Loucy (cell line): ENCODE measurements around the gene TIMP1.

Source experiments
- H2AFZ ChIP-seq: fragments of 200-600 bp; sonication (generic); 2 replicates; pipeline ENCODE4 v1.6.0; 2016; ENCODE audit warnings: antibody characterized with exemption, mild to moderate bottlenecking, low read length, moderate library complexity
- H3F3A ChIP-seq: fragments of 200-600 bp; 2 replicates; pipeline ENCODE4 v1.6.0; 2016; ENCODE audit warnings: antibody characterized with exemption, low read depth, mild to moderate bottlenecking
- H3K27me3 ChIP-seq: fragments of 200-600 bp; sonication (generic); 2 replicates; pipeline ENCODE4 v1.6.1; 2014; ENCODE audit warnings: low read length, mild to moderate bottlenecking; ENCODE audit not compliant: insufficient read depth, poor library complexity, severe bottlenecking
- H3K36me3 ChIP-seq: fragments of 200-600 bp; sonication (generic); 2 replicates; pipeline ENCODE4 v1.6.1; 2016; ENCODE audit warnings: low read length; ENCODE audit not compliant: insufficient read depth
- H3K4me1 ChIP-seq: fragments of 200-600 bp; sonication (generic); 2 replicates; pipeline ENCODE4 v1.5.1; 2014; ENCODE audit warnings: low read length, mild to moderate bottlenecking; ENCODE audit not compliant: insufficient read depth, poor library complexity, severe bottlenecking
- H3K4me2 ChIP-seq: fragments of 200-600 bp; sonication (generic); 2 replicates; pipeline ENCODE4 v1.6.0; 2014; ENCODE audit warnings: antibody characterized with exemption, low read length, low read depth, mild to moderate bottlenecking; ENCODE audit not compliant: poor library complexity, severe bottlenecking
- H3K4me3 ChIP-seq: fragments of 200-600 bp; sonication (generic); 2 replicates; pipeline ENCODE4 v1.5.1; 2014; ENCODE audit warnings: low read length, mild to moderate bottlenecking, mixed read lengths; ENCODE audit not compliant: poor library complexity, severe bottlenecking
- H3K79me2 ChIP-seq: fragments of 200-600 bp; sonication (generic); 2 replicates; pipeline ENCODE4 v1.6.1; 2014; ENCODE audit warnings: low read length; ENCODE audit not compliant: insufficient read depth
- H3K9ac ChIP-seq: fragments of 200-600 bp; sonication (generic); 2 replicates; pipeline ENCODE4 v1.6.0; 2014; ENCODE audit warnings: mild to moderate bottlenecking, low read depth, low read length, moderate library complexity; ENCODE audit not compliant: poor library complexity, severe bottlenecking
- H3K9me2 ChIP-seq: fragments of 200-600 bp; sonication (generic); replicated peaks from 2 replicates; pipeline ENCODE4 v1.6.1; 2016; ENCODE audit warnings: low read depth, low read length, mixed read lengths
- H3K9me3 ChIP-seq: fragments of 200-600 bp; sonication (generic); 2 replicates; pipeline ENCODE4 v1.6.1; 2014; ENCODE audit warnings: mild to moderate bottlenecking, antibody characterized with exemption, low read length, low read depth; ENCODE audit not compliant: insufficient read depth
- H4K20me1 ChIP-seq: fragments of 200-600 bp; sonication (generic); 2 replicates; pipeline ENCODE4 v1.6.0; 2014; ENCODE audit warnings: antibody characterized with exemption, low read length, mild to moderate bottlenecking; ENCODE audit not compliant: insufficient read depth, poor library complexity, severe bottlenecking
- CTCF ChIP-seq: fragments of 200-600 bp; sonication (generic); conservative IDR thresholded peaks from 2 replicates; pipeline ENCODE4 v1.5.1; 2014; ENCODE audit warnings: mild to moderate bottlenecking, antibody characterized with exemption, low read length
- EZH2phosphoT487 ChIP-seq: fragments of 200-600 bp; IDR thresholded peaks from 2 replicates; pipeline ENCODE4 v1.6.1; 2018; ENCODE audit warnings: antibody characterized with exemption, mild to moderate bottlenecking, moderate library complexity, borderline replicate concordance

TIMP1 gene

GRCh38 chrX:47610511-47610910 is 28.3 kb downstream of the TIMP1 start:
- Histone ChIP-seq H4K20me1 (no peaks in the 10 kb centered on the region), H3K4me2 (no peak overlapping the region), H3K4me3 (no peak overlapping the region), H3K4me1 (no peaks in the 10 kb centered on the region), H3K9me2 (no peaks in the 10 kb centered on the region), H3K9ac (no peak overlapping the region), H3K27me3 (no peaks in the 10 kb centered on the region), H3K9me3 (no peaks in the 10 kb centered on the region), H2AFZ (no peak overlapping the region), H3K79me2 (no peaks in the 10 kb centered on the region), H3F3A (no peaks in the 10 kb centered on the region), H3K36me3 (no peaks in the 10 kb centered on the region)
- no peak for TF ChIP-seq EZH2phosphoT487
- no peak for TF ChIP-seq CTCF

GRCh38 chrX:47611489-47611888 is 29.3 kb downstream of the TIMP1 start:
- TF ChIP-seq CTCF (no peak), EZH2phosphoT487 (no peak)
- no peaks in the 10 kb centered on the region for H3K27me3 ChIP-seq
- H3K36me3 ChIP-seq = no peaks in the 10 kb centered on the region
- no peaks in the 10 kb centered on the region for H3K9me3 ChIP-seq
- no peaks in the 10 kb centered on the region for H4K20me1 ChIP-seq
- H3K4me3 ChIP-seq = no peak overlapping the region
- H3K79me2 ChIP-seq = no peaks in the 10 kb centered on the region
- H2AFZ ChIP-seq = no peak overlapping the region
- no peak overlapping the region for H3K9ac ChIP-seq
- no peaks in the 10 kb centered on the region for H3K4me1 ChIP-seq
- no peaks in the 10 kb centered on the region for H3F3A ChIP-seq
- no peak overlapping the region for H3K4me2 ChIP-seq
- H3K9me2 ChIP-seq = no peaks in the 10 kb centered on the region

- Histone ChIP-seq H3K36me3 (no peaks in the 10 kb centered on the region), H3K9me2 (no peaks in the 10 kb centered on the region), H2AFZ (no peak overlapping the region), H3K79me2 (no peaks in the 10 kb centered on the region), H3K9me3 (no peaks in the 10 kb centered on the region), H4K20me1 (no peaks in the 10 kb centered on the region), H3K4me3 (no peak overlapping the region), H3K9ac (no peak overlapping the region), H3K4me2 (no peak overlapping the region), H3K4me1 (no peaks in the 10 kb centered on the region), H3K27me3 (no peaks in the 10 kb centered on the region), H3F3A (no peaks in the 10 kb centered on the region)
- TF ChIP-seq EZH2phosphoT487 (no peak), CTCF (no peak)
Measured at GRCh38 chrX:47611926-47612325, 29.7 kb downstream of the TIMP1 start.
